Testis (tissue), 2 donors: ENCODE data around the gene ANKRD40CL.

Source experiments
- CTCF ChIP-seq, 3 experiments: fragments of 450-650 bp in 2 of 3; fragments of 200-600 bp in 1 of 3; sonication (generic) in 1 of 3; IDR thresholded peaks; one replicate each; pipeline ENCODE4 v1.5.1; 2016 to 2019; ENCODE audit warnings: antibody characterized with exemption in 3 of 3, mild to moderate bottlenecking in 2 of 3, moderate library complexity in 1 of 3
- POLR2A ChIP-seq: fragments of 450-650 bp; IDR thresholded peaks from one replicate; pipeline ENCODE4 v1.6.1; 2017; ENCODE audit warnings: antibody characterized with exemption, mild to moderate bottlenecking, moderate library complexity

GRCh38 chr17:50808888-50809287, 41.6 kb upstream of the ANKRD40CL start:
- TF ChIP-seq CTCF (IDR thresholded peaks at IDR 0.05): no peak
- TF ChIP-seq POLR2A: no peak
